SKM-1 (cell line): Measurements from ENCODE around the gene GRID2.

Experiments
- DNase-seq: peaks from one replicate; lab custom pipeline; 2025; ENCODE audit not compliant: unreplicated experiment; lab: John Stamatoyannopoulos, UW

Gene GRID2

GRCh38 chr4:93467484-93468155, 1163.9 kb downstream of the GRID2 start:
- no peak for DNase-seq

- no peak for DNase-seq
Observed at GRCh38 chr4:93469560-93469959, 1165.8 kb downstream of the GRID2 start.

- no peak for DNase-seq
Observed at GRCh38 chr4:93475730-93476129, 1172.0 kb downstream of the GRID2 start.

DNA sequence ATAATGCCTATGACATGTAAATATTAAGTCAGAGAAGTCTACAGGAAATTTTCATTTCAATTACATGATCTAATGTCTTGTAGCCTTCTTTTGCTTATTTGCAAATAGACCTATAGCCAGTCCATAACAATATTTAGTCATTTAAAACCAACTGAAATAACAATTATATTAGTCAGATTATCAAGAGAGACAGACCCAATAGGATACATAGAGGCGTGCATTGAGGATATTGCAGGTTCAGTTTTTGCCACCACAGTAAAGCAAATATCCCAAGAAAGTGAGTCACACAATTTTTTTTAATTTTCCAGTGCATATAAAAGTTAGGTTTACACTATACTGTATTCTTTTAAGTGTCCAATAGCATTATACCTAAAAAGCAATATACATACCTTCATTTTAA, 1175.0 kb downstream of the GRID2 start:
- no peak for DNase-seq

GRCh38 chr4:93480452-93480851, 1176.7 kb downstream of the GRID2 start:
- no peak for DNase-seq

GRCh38 chr4:93495346-93495745, 1191.6 kb downstream of the GRID2 start:
- DNase-seq = no peak

DNA sequence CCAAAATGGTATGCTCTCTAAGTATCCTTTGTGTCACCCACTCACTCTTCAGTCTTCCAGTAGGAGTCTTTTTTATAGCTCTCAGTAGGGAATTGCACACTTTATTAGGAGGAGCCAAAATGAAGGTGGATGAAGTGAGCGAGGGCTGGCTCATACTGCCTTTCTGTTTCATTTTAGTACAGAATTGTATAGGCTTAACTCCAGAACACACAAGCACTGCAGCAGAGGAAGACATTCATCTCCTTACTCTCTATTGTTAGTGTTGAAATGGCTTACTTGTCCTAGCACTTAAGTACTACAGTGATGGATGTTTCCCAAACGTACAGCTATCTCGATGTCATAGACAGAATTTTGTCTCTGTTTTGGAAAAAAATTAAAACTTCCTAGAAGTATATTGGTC, 1197.5 kb downstream of the GRID2 start:
- DNase-seq = no peak

- DNase-seq = no peak
Observed at GRCh38 chr4:93501946-93502345, 1198.2 kb downstream of the GRID2 start.

GRCh38 chr4:93502991-93503390, 1199.2 kb downstream of the GRID2 start:
- no peak for DNase-seq

DNA sequence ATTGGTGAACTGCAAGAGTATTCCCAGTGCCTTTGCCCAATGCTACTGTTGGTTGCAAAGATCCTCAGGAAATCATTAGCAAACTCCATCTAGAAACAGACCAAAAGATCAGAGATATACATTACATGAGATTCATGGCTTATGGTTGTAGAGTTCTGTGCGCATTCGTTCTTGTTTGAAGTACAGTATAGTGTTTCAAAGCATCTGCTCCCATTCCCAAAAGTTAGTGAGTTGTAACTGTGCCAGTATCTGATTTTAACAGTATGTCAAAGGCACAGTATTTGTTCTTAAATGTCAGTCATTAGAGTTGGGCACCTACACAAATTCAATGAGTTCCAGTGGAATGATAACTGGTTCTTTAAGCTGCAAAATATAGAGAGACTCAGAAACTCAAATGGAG, 1210.1 kb downstream of the GRID2 start:
- DNase-seq = no peak

GRCh38 chr4:93515208-93515607, 1211.4 kb downstream of the GRID2 start:
- no peak for DNase-seq

GRCh38 chr4:93529692-93530372, 1226.1 kb downstream of the GRID2 start:
- no peak for DNase-seq

DNA sequence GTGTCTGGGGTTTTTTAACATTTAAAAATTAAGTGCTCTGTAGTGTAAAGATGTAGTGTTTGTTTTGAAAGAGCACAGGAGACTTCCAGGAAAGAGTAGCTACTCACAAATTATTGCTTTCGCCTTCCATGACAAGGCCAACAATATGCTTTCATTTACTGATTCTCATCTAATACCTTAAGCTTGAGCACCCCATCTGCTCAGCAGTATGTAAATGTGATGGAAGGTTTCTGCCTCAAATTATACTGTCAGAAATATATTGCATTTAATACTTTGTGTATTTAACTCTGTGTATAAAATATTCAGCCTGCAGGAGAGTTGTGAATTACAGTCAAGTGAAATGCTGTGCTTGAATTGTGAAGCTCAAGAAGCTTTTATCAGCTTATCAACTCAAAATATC, 1228.5 kb downstream of the GRID2 start:
- DNase-seq = no peak

- no peak for DNase-seq
Observed at GRCh38 chr4:93540562-93540961, 1236.8 kb downstream of the GRID2 start.

GRCh38 chr4:93561842-93562241, 1258.1 kb downstream of the GRID2 start:
- DNase-seq = no peak

- no peak for DNase-seq
Observed at GRCh38 chr4:93568758-93569157, 1265.0 kb downstream of the GRID2 start.

DNA sequence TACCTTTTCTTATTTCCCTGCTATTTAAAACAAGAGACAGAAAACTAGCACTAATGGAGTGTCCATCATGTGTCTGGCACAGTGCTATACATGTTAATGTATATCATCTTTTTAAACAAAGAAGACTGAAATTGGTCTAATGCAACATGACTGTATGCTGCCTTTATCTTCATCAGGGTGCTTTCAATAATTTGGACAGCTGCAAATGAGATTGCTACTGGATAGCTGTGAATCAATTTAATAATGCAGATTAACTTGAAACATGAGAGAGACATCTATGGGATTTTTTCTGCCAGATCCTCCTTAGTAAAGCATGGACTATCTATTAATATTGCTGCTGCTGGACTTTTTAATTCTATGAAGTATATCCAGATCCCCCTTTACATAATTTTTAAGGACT, 1269.5 kb downstream of the GRID2 start:
- no peak for DNase-seq

DNA sequence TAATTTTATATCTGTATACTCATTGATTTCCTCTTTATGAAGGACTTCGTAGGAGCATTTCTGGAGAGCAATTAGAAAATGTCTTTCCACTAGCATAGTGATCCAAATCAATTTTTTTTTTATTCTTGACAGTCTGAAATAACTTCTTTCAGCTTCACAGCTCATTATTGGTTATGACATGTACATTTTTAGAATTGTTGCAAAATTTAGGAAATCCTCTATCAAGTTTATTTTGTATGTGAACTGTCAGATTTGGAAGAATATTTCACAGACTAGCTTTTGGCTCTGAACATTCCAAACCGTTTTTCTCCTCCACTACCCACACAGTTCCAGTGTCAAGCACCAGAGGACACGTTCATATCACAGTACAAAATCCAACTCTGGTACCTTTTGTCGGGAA, 1275.2 kb downstream of the GRID2 start:
- no peak for DNase-seq

- DNase-seq = no peak
Observed at GRCh38 chr4:93605163-93605562, 1301.4 kb downstream of the GRID2 start.

DNA sequence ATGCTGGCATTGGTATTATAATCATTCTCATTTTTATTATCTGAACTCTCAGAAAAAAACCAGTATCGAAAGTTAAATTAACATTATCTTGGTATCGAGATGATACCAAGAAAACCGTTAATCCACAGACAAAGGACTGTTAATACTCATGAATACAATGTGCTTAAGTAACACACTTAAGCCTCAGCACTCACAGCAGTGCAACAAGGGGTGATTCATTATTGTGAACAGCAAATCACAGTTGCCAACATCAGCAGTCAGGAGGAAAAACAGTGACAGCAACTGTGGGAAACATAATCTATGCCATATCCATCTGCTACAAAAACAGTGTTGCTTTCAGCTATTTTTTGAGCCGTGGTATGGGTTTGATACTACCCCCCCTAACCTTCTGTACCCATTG, 1313.8 kb downstream of the GRID2 start:
- DNase-seq = no peak

DNA sequence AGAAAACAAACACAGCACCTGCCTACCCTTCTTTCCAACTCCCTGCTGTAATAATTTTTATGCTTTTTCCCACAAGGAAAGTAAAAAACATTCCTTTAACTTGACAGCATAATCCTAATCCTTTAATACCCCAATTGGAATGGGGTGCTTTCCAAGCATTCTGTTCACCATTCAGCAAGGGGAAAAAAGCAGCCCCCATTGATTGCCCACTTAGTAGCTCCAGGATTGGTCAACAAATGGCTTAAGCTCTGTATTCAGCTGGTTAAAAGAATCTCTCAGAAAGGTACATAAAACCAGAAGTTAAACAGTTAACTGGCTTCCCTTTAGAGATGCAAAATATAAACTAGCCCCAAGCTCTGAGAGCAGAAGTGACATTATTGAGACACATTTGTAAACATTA, 1330.0 kb downstream of the GRID2 start:
- DNase-seq = no peak

DNA sequence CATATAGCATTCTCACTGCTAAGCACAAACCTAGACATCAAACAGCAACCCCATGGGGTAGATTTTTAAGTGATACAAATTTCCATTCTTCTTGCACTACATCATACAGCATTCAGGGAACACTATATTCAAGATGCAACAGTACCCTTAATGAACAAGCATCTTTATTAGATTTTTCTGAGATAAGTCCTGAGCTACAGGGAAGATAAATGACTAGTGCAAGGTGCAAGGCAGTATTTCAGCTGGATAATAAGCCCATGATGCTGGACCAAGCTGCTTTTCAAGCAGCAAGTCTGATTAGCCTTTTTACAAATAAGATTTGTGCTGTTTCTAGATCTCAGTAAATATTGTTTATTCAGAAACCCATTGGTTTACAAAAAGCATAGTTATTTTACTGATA, 1332.2 kb downstream of the GRID2 start:
- DNase-seq = no peak

DNA sequence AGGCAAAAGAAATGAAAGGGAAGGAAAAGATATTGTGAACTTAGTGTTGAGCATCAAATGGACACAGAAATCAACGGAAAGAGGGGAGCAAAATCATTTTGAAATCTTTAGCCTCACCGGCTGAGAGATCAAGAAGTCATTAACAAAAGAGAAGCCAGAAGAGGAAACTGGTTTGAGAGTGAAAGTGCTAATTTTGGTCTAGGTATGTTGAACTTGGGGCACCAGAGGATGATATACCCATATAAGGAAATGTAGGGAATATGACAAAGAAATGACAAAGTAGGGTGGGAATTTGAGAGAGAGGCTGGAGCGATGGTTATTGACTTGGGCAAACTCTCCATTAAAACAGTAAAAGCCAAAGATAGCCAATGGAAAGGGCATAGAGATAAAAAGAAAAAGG, 1341.4 kb downstream of the GRID2 start:
- no peak for DNase-seq
